ENCODE data around the gene PNPLA3. TPM values are rescaled to one million over a fixed set of nuclear protein-coding genes. Genes with fewer than 3 reads are reported as not detected.

The PNPLA3 gene
- total RNA-seq, 4 donors from 2014 or later: 0.58 to 1.3 TPM; not detected in 2

DNA sequence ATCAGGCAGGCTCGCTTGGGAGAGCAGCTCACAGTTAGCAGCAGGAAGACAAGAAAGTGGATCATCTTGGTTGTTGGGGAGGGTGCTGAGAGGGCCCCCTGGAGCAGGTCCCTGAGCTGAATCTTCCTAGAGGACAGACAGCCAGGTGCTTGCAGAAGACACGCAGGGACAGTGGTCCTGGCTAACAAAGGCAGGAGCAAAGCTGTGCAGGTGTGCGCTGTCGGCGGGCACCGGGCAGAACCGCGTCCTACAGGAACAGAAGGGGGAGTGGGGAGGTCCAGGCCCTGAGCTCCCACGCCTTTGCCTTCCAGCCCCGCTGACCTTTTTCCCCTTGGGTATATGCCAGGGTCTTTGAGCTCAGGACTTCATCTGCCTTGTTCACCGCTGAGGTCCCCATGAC, 70.4 kb downstream of the PNPLA3 start:
- H3K4me3 ChIP-seq: no peak overlapping the region
- H3K4me1 ChIP-seq: no peaks in the 10 kb centered on the region
- no peak overlapping the region for H3K27ac ChIP-seq
- intact Hi-C loops (cut with DNase I; ENCODE audit: low total_unique reads): loop anchor here (5.0 to 10.0 kb wide), 2 partner anchors 71 to 633 kb away; no protein-coding TSS in a partner anchor
- H3K27me3 ChIP-seq: no peaks in the 10 kb centered on the region
- TF ChIP-seq CTCF (IDR thresholded peaks at IDR 0.05) (no peak), POLR2A (IDR thresholded peaks at IDR 0.05) (no peak)
- no peaks in the 10 kb centered on the region for H3K36me3 ChIP-seq
- H3K9me3 ChIP-seq: no peaks in the 10 kb centered on the region
- DNase-seq: no peak

GRCh38 chr22:43994416-43994815, 70.8 kb downstream of the PNPLA3 start:
- no peaks in the 10 kb centered on the region for H3K4me1 ChIP-seq
- no peaks in the 10 kb centered on the region for H3K9me3 ChIP-seq
- no peak overlapping the region for H3K4me3 ChIP-seq
- no peak overlapping the region for H3K27ac ChIP-seq
- DNase-seq: no peak
- H3K27me3 ChIP-seq: no peaks in the 10 kb centered on the region
- no peaks in the 10 kb centered on the region for H3K36me3 ChIP-seq
- TF ChIP-seq POLR2A (IDR thresholded peaks at IDR 0.05) (no peak), CTCF (IDR thresholded peaks at IDR 0.05) (no peak)
- intact Hi-C loops (cut with DNase I; ENCODE audit: low total_unique reads): loop anchor here (5.0 to 10.0 kb wide), 2 partner anchors 70 to 633 kb away; no protein-coding TSS in a partner anchor

DNA sequence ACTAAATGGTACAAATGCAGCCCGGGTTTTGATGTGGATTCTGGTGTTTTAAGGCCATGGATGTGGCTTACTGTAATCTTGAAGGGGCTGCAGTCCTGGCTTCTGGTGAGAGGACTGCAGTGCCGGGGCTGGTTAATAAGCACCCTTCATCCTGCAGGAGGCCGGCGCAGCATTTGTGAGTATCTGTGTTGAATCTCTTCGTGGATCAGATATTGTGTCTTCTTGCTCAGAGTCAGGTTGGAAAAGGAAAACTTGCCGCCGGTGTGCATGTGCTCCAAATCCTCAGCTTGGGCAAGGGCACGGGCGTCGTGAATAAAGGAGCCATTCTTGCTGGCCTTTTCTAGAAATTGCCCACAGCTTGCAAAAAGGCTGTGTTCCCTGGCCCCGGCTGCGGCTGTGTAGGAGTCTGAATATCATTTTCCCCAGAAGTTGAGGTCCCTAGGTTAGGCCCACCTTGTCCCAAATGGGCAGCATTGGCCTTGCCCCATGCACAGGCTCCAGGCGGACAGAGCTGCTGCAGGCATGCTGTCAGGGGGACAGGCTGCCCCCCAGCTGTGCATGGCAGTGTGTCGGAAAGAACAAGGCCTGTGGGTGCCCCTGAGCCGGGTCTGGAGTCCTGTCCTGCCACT, 71.6 kb downstream of the PNPLA3 start:
- DNase-seq: no peak
- H3K36me3 ChIP-seq: no peaks in the 10 kb centered on the region
- intact Hi-C loops (cut with DNase I; ENCODE audit: low total_unique reads): loop anchor here (10.0 kb wide), 1 partner anchor 70 kb away; no protein-coding TSS in a partner anchor
- no peak overlapping the region for H3K27ac ChIP-seq
- H3K9me3 ChIP-seq: no peaks in the 10 kb centered on the region
- no peaks in the 10 kb centered on the region for H3K27me3 ChIP-seq
- no peak for TF ChIP-seq POLR2A (IDR thresholded peaks at IDR 0.05)
- no peak for TF ChIP-seq CTCF (IDR thresholded peaks at IDR 0.05)
- no peak overlapping the region for H3K4me3 ChIP-seq
- H3K4me1 ChIP-seq: no peaks in the 10 kb centered on the region

GRCh38 chr22:43995798-43996169, 72.2 kb downstream of the PNPLA3 start:
- TF ChIP-seq CTCF (IDR thresholded peaks at IDR 0.05) (no peak), POLR2A (IDR thresholded peaks at IDR 0.05) (no peak)
- no peak overlapping the region for H3K4me3 ChIP-seq
- intact Hi-C loops (cut with DNase I; ENCODE audit: low total_unique reads): loop anchor here (10.0 kb wide), 1 partner anchor 69 kb away; no protein-coding TSS in a partner anchor
- DNase-seq: no peak
- no peak overlapping the region for H3K27ac ChIP-seq
- no peaks in the 10 kb centered on the region for H3K27me3 ChIP-seq
- no peaks in the 10 kb centered on the region for H3K36me3 ChIP-seq
- no peaks in the 10 kb centered on the region for H3K9me3 ChIP-seq
- H3K4me1 ChIP-seq: no peaks in the 10 kb centered on the region

GRCh38 chr22:43996170-43996980, 72.8 kb downstream of the PNPLA3 start:
- Histone ChIP-seq H3K27me3 (no peaks in the 10 kb centered on the region), H3K27ac (no peak overlapping the region), H3K4me3 (no peak overlapping the region), H3K36me3 (no peaks in the 10 kb centered on the region), H3K4me1 (no peaks in the 10 kb centered on the region), H3K9me3 (no peaks in the 10 kb centered on the region)
- TF ChIP-seq POLR2A (IDR thresholded peaks at IDR 0.05) (no peak), CTCF (IDR thresholded peaks at IDR 0.05) (no peak)
- intact Hi-C loops (cut with DNase I; ENCODE audit: low total_unique reads): loop anchor here (10.0 kb wide), 1 partner anchor 68 kb away; no protein-coding TSS in a partner anchor
- peak in 1 of 2 donors; percentile 28 for DNase-seq

Measured in uterus (tissue), 4 donors.